ENCODE measurements around the gene ADAM8. TPM values are rescaled to one million over a fixed set of nuclear protein-coding genes. Genes with fewer than 3 reads are reported as not detected.

ADAM8 gene
- total RNA-seq, 1 experiment from 2014 or later: 3.7 TPM

DNA sequence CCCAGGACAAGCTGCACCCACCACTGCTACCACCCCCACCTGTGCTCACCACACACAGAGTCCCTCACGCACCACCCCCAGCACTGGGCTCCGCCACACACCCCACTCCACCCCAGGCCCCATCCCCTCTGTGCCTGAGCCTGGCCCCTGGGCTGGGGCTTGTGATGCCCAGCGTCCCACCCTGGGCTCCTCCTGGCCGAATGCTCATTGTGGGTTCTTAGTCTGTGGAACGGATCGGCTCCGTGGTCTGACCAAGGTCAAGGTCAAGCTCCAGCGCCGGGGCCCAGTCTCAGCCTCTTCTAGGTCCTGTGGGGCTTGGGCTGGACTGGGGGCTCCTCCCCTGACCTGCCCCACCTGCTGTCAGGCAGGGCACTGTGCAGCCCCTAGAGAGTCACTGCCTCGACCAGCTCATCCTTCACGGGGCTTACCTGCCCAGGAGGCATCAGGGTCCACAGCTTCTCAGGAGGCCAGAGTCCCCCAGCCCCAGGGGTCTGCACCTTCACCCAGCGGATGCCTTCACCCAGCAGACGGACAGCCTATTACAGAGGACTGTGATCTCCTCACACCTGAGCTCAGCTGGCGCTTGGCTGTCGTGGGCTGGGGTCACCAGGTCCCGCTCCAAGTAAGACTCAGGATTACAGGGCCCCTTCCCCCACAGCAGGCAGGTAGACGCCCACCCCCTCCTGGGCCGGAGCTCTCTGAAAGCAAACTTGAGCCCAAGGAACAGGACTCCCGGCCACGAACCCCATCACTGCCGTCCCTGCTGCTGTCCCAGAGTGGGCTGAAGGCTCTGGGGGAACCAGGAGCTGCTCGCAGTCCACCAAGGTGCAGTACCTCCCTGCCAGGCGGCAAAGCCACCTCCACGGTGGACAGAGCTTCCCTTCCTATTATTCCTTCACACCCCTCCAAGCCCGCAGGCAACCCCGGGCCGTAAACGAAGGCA lies 61.9 kb downstream of the ADAM8 start:
- Histone ChIP-seq H3K9me3 (ENCODE audit: control insufficient read depth, insufficient read depth, low read depth, low read length) (no peaks in the 10 kb centered on the region), H3K4me1 (ENCODE audit: control insufficient read depth, insufficient read depth, low read length) (no peaks in the 10 kb centered on the region), H3K36me3 (ENCODE audit: control insufficient read depth, insufficient read depth, low read length) (no peaks in the 10 kb centered on the region), H3K27ac (ENCODE audit: low read length) (no peak overlapping the region), H3K27me3 (ENCODE audit: control insufficient read depth, insufficient read depth, low read length) (no peaks in the 10 kb centered on the region), H3K4me3 (ENCODE audit: low read depth in 2 of 2, low read length in 2 of 2) (no peak overlapping the region)
- in situ Hi-C loops (cut with HindIII; ENCODE audit: low pct_unique_long_range_greater_than_20kb, low sequenced_read_pairs): no loop called here
- intact Hi-C loops (cut with micrococcal nuclease; ENCODE audit: unreplicated experiment): no loop called here
- TF ChIP-seq SIN3A (IDR thresholded peaks at IDR 0.05; ENCODE audit: borderline replicate concordance, insufficient read depth, low read depth, low read length): no peak
- TF ChIP-seq, protein P1, sequence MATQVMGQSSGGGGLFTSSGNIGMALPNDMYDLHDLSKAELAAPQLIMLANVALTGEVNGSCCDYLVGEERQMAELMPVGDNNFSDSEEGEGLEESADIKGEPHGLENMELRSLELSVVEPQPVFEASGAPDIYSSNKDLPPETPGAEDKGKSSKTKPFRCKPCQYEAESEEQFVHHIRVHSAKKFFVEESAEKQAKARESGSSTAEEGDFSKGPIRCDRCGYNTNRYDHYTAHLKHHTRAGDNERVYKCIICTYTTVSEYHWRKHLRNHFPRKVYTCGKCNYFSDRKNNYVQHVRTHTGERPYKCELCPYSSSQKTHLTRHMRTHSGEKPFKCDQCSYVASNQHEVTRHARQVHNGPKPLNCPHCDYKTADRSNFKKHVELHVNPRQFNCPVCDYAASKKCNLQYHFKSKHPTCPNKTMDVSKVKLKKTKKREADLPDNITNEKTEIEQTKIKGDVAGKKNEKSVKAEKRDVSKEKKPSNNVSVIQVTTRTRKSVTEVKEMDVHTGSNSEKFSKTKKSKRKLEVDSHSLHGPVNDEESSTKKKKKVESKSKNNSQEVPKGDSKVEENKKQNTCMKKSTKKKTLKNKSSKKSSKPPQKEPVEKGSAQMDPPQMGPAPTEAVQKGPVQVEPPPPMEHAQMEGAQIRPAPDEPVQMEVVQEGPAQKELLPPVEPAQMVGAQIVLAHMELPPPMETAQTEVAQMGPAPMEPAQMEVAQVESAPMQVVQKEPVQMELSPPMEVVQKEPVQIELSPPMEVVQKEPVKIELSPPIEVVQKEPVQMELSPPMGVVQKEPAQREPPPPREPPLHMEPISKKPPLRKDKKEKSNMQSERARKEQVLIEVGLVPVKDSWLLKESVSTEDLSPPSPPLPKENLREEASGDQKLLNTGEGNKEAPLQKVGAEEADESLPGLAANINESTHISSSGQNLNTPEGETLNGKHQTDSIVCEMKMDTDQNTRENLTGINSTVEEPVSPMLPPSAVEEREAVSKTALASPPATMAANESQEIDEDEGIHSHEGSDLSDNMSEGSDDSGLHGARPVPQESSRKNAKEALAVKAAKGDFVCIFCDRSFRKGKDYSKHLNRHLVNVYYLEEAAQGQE (IDR thresholded peaks at IDR 0.05; ENCODE audit: insufficient read depth in 1 of 2, low read depth in 2 of 2, low read length in 1 of 2): no peak
- no peak for TF ChIP-seq POLR2AphosphoS5 (IDR thresholded peaks at IDR 0.05; ENCODE audit: low read depth, low read length)
- no peak for TF ChIP-seq TCF7L2 (IDR thresholded peaks at IDR 0.05; ENCODE audit: low read depth, low read length)
- TF ChIP-seq, protein P2, sequence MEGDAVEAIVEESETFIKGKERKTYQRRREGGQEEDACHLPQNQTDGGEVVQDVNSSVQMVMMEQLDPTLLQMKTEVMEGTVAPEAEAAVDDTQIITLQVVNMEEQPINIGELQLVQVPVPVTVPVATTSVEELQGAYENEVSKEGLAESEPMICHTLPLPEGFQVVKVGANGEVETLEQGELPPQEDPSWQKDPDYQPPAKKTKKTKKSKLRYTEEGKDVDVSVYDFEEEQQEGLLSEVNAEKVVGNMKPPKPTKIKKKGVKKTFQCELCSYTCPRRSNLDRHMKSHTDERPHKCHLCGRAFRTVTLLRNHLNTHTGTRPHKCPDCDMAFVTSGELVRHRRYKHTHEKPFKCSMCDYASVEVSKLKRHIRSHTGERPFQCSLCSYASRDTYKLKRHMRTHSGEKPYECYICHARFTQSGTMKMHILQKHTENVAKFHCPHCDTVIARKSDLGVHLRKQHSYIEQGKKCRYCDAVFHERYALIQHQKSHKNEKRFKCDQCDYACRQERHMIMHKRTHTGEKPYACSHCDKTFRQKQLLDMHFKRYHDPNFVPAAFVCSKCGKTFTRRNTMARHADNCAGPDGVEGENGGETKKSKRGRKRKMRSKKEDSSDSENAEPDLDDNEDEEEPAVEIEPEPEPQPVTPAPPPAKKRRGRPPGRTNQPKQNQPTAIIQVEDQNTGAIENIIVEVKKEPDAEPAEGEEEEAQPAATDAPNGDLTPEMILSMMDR (IDR thresholded peaks at IDR 0.05): no peak
- BruUV-seq (replicated peaks): no TSS peak
- ATAC-seq: no peak
- ChIA-PET CTCF (no interaction called here), POLR2A (no interaction called here)
- DNase-seq (ENCODE audit: low read depth, low spot score): no peak

DNA sequence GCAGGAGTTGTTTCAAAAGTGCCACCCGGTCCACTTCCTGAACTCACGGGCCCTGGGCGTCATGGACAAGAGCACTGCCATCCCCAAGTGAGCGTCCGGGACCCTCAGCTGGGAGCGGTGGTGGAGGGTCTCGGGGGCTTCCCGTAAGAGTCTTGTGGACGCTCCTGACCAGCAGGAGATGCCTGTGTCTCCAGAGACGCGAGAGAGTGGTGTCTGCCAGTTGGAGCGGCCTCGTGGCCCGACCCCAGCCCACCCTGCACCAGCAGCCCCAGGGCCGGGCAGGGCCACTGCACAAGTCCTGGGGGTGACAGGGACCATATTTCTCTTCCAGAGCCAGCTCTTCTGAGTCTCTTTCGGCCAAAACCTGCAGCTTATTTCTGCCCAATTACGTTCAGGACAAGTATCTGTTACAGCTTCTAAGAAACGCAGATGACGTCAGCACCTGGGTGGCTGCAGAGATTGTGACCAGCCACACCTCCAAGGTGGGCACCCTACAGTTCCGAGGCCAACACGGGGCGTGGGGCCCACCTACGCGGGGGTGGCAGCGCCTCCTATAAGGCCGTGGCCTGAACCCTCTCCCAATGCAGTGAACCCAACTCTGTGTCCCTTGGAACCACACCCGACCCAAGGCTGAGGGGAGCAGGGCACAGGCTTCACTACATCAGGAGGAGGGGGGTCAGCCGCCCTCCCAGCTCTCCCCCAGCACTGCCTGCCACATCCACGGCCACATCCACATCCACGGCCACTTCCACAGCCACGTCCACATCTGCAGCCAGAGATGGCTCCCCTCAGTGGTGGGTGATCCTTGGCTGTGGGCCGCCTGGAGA lies 62.8 kb downstream of the ADAM8 start:
- in situ Hi-C loops (cut with HindIII; ENCODE audit: low pct_unique_long_range_greater_than_20kb, low sequenced_read_pairs): no loop called here
- no TSS peak for BruUV-seq (replicated peaks)
- ChIA-PET CTCF (no interaction called here), POLR2A (no interaction called here)
- no peaks in the 10 kb centered on the region for H3K4me1 ChIP-seq (ENCODE audit: control insufficient read depth, insufficient read depth, low read length)
- H3K27me3 ChIP-seq (ENCODE audit: control insufficient read depth, insufficient read depth, low read length): no peaks in the 10 kb centered on the region
- DNase-seq (ENCODE audit: low read depth, low spot score) (no peak), ATAC-seq (no peak)
- no peak overlapping the region for H3K4me3 ChIP-seq (ENCODE audit: low read depth in 2 of 2, low read length in 2 of 2)
- TF ChIP-seq, protein P1 (IDR thresholded peaks at IDR 0.05; ENCODE audit: insufficient read depth in 1 of 2, low read depth in 2 of 2, low read length in 1 of 2): no peak
- no peak for TF ChIP-seq TCF7L2 (IDR thresholded peaks at IDR 0.05; ENCODE audit: low read depth, low read length)
- TF ChIP-seq, protein P2 (IDR thresholded peaks at IDR 0.05): no peak
- H3K9me3 ChIP-seq (ENCODE audit: control insufficient read depth, insufficient read depth, low read depth, low read length): no peaks in the 10 kb centered on the region
- H3K27ac ChIP-seq (ENCODE audit: low read length): no peak overlapping the region
- H3K36me3 ChIP-seq (ENCODE audit: control insufficient read depth, insufficient read depth, low read length): no peaks in the 10 kb centered on the region
- intact Hi-C loops (cut with micrococcal nuclease; ENCODE audit: unreplicated experiment): no loop called here
